OCI-LY7 (cell line): Measurements from ENCODE around the gene INSC.

Source experiments
- CTCF ChIP-seq: fragments of 200-600 bp; sonication (generic); conservative IDR thresholded peaks from 2 replicates; pipeline ENCODE4 v1.5.1; 2014; ENCODE audit warnings: mild to moderate bottlenecking, antibody characterized with exemption, low read length, moderate library complexity, mixed read lengths
- EZH2phosphoT487 ChIP-seq: fragments of 200-600 bp; sonication (generic); IDR thresholded peaks from 2 replicates; pipeline ENCODE4 v1.6.1; 2018; ENCODE audit warnings: low read depth, borderline replicate concordance, mild to moderate bottlenecking, mixed run types, antibody characterized with exemption, low read length, moderate library complexity, mixed read lengths

- TF ChIP-seq CTCF (no peak), EZH2phosphoT487 (no peak)
These were observed 3.5 kb upstream of the INSC start for GRCh38 chr11:15111215-15111614.
